ENCODE measurements around the gene MIER1.

- TF ChIP-seq, protein P1, sequence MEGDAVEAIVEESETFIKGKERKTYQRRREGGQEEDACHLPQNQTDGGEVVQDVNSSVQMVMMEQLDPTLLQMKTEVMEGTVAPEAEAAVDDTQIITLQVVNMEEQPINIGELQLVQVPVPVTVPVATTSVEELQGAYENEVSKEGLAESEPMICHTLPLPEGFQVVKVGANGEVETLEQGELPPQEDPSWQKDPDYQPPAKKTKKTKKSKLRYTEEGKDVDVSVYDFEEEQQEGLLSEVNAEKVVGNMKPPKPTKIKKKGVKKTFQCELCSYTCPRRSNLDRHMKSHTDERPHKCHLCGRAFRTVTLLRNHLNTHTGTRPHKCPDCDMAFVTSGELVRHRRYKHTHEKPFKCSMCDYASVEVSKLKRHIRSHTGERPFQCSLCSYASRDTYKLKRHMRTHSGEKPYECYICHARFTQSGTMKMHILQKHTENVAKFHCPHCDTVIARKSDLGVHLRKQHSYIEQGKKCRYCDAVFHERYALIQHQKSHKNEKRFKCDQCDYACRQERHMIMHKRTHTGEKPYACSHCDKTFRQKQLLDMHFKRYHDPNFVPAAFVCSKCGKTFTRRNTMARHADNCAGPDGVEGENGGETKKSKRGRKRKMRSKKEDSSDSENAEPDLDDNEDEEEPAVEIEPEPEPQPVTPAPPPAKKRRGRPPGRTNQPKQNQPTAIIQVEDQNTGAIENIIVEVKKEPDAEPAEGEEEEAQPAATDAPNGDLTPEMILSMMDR (IDR thresholded peaks at IDR 0.05) = no peak
- TF ChIP-seq POLR2A (IDR thresholded peaks at IDR 0.05; ENCODE audit: low read depth) = no peak
Measured at GRCh38 chr1:66981679-66982078, 56.9 kb downstream of the MIER1 start.
